K562 (cell line): Measurements from ENCODE around the gene GART. TPM values are rescaled to one million over a fixed set of nuclear protein-coding genes. Genes with fewer than 3 reads are reported as not detected.
A peak's percentile ranks its signal among the peaks of the same experiment; 100 is the strongest.

Experiments
- ARNT ChIP-seq, 2 experiments: fragments of 450-650 bp; IDR thresholded peaks; 2 replicates each; pipeline ENCODE4 v1.6.1; 2016; ENCODE audit warnings: mild to moderate bottlenecking in 1 of 2
- CHD2 ChIP-seq: IDR thresholded peaks from 2 replicates; pipeline ENCODE4 v1.6.1; 2011; ENCODE audit warnings: low read depth, low read length
- EGR1 ChIP-seq: fragments of 450-650 bp; conservative IDR thresholded peaks from 2 replicates; pipeline ENCODE4 v1.6.1; 2017; ENCODE audit warnings: mild to moderate bottlenecking
- EWSR1 ChIP-seq: fragments of 450-650 bp; IDR thresholded peaks from 2 replicates; pipeline ENCODE4 v1.6.1; 2018; ENCODE audit warnings: borderline replicate concordance, mild to moderate bottlenecking, low read depth, moderate library complexity; ENCODE audit not compliant: partially characterized antibody
- FIP1L1 ChIP-seq: fragments of 200-400 bp; formaldehyde crosslinking; IDR thresholded peaks from 2 replicates; pipeline ENCODE4 v1.6.1; 2018; ENCODE audit warnings: mild to moderate bottlenecking, low read depth, low read length; ENCODE audit not compliant: poor library complexity, severe bottlenecking
- FOXM1 ChIP-seq, 2 experiments: fragments of 450-650 bp in 1 of 2; sonication (generic) in 1 of 2; formaldehyde crosslinking in 1 of 2; IDR thresholded peaks; 2 replicates each; pipeline versions ENCODE4 v1.6.1 to v1.9.0; 2017 to 2022; ENCODE audit warnings: low read depth in 2 of 2, mild to moderate bottlenecking in 2 of 2, missing genetic modification reagents in 1 of 2, moderate library complexity in 1 of 2
- MAFG ChIP-seq: fragments of 450-650 bp; conservative IDR thresholded peaks from 2 replicates; pipeline ENCODE4 v1.6.1; 2016; ENCODE audit warnings: missing genetic modification characterization, missing compliant biosample characterization
- MEIS2 ChIP-seq: fragments of 450-650 bp; IDR thresholded peaks from 2 replicates; pipeline ENCODE4 v1.6.1; 2014; ENCODE audit warnings: mild to moderate bottlenecking; ENCODE audit not compliant: partially characterized antibody
- MLLT1 ChIP-seq, 2 experiments: fragments of 450-650 bp; IDR thresholded peaks; 2 replicates each; pipeline ENCODE4 v1.6.1; 2016
- NELFE ChIP-seq: IDR thresholded peaks from 2 replicates; pipeline ENCODE4 v1.6.1; 2011; ENCODE audit warnings: mild to moderate bottlenecking; ENCODE audit not compliant: insufficient read depth, insufficient read length
- NR2F6 ChIP-seq: fragments of 450-650 bp; formaldehyde crosslinking; IDR thresholded peaks from 2 replicates; pipeline ENCODE4 v1.4.0; 2020; ENCODE audit warnings: mild to moderate bottlenecking
- NRF1 ChIP-seq, 2 experiments: fragments of 450-650 bp; IDR thresholded peaks in 1 of 2; conservative IDR thresholded peaks in 1 of 2; 2 replicates each; pipeline ENCODE4 v1.6.1; 2014; ENCODE audit warnings: mild to moderate bottlenecking in 2 of 2
- SMARCE1 ChIP-seq: fragments of 450-650 bp; IDR thresholded peaks from 2 replicates; pipeline ENCODE4 v1.7.1; 2016; ENCODE audit warnings: mild to moderate bottlenecking
- SP2 ChIP-seq: IDR thresholded peaks from 2 replicates; pipeline ENCODE4 v1.6.1; 2011; ENCODE audit warnings: mild to moderate bottlenecking, low read depth, low read length, moderate library complexity; ENCODE audit not compliant: poor library complexity, severe bottlenecking; ENCODE audit errors: extremely low read depth
- SRSF3 ChIP-seq: fragments of 200-400 bp; formaldehyde crosslinking; IDR thresholded peaks from 2 replicates; pipeline ENCODE4 v1.6.1; 2016; ENCODE audit warnings: mild to moderate bottlenecking, low read length, moderate library complexity; ENCODE audit not compliant: insufficient read depth
- SRSF9 ChIP-seq: fragments of 200-400 bp; formaldehyde crosslinking; IDR thresholded peaks from 2 replicates; pipeline ENCODE4 v1.6.1; 2017; ENCODE audit warnings: low read depth, low read length, borderline replicate concordance
- ZNF253 ChIP-seq: fragments of 250-450 bp; sonication (Bioruptor Pico); conservative IDR thresholded peaks from 2 replicates; pipeline ENCODE4 v1.6.1; 2021; ENCODE audit warnings: mild to moderate bottlenecking
- ZNF740 ChIP-seq, 3 experiments: fragments of 200-800 bp in 1 of 3; sonication (Bioruptor generic) in 1 of 3; sonication (generic) in 1 of 3; formaldehyde crosslinking in 1 of 3; IDR thresholded peaks; 2 replicates each; pipeline versions ENCODE4 v1.6.1 to v1.8.0; 2016 to 2022; ENCODE audit warnings: mild to moderate bottlenecking in 2 of 3, missing compliant biosample characterization in 2 of 3, missing genetic modification characterization in 2 of 3, missing genetic modification reagents in 1 of 3
- polyA plus RNA-seq, 8 experiments: library from polyadenylated mRNA; depleted of rRNA in 4 of 8; stranded (reverse) in 5 of 8; unstranded in 3 of 8; fragments of >200 nt; fragmentation: Nextera tagmentation in 2 of 8; fragmentation: Illumina TruSeq in 1 of 8; extraction: Ambion mirVana in 2 of 8; extraction: Trizol in 1 of 8; gene quantifications; 2 replicates each; pipeline versions ENCODE4 v1.2.1 to v1.2.3, GENCODE V29; 2011 to 2014; ENCODE audit warnings: inconsistent platforms in 1 of 8, missing spikeins in 1 of 8
- total RNA-seq, 7 experiments: library from RNA; depleted of rRNA in 6 of 7; stranded (reverse); fragments of >200 nt in 6 of 7; fragmentation: Illumina TruSeq in 2 of 7; extraction: Trizol in 2 of 7; gene quantifications; 2 replicates each; pipeline versions ENCODE4 v1.2.1 to v1.2.3, GENCODE V29; 2011 to 2021; ENCODE audit warnings: low replicate concordance in 1 of 7
- TF ChIP-seq, protein P1 (sequence below): sonication (generic); formaldehyde crosslinking; IDR thresholded peaks from 2 replicates; pipeline ENCODE4 v1.8.1; 2023; ENCODE audit warnings: missing genetic modification reagents, mild to moderate bottlenecking, borderline replicate concordance

The GART gene
- total and polyA plus RNA-seq, 9 of the 15 experiments (the other 6 are each of a cell fraction or from before 2014, with no cell fraction given): 141 to 429 (median 349) TPM

- TF ChIP-seq MAFG (tag) (0 out of 2 replicates have a peak, but pooled peaks have one; percentile 16), FOXM1 (IDR thresholded peaks at IDR 0.05; ENCODE audit: low read depth) (peak; percentile 48), FOXM1 (CRISPR knock-in tag; IDR thresholded peaks at IDR 0.05; ENCODE audit: low read depth) (no peak; the same call in 1 of the 2 replicates), MEIS2 (peak; percentile 66), ZNF740 (CRISPR knock-in tag; IDR thresholded peaks at IDR 0.05) (peak; percentile 93), ZNF740 (tag; IDR thresholded peaks at IDR 0.05) (peak in 1 of 2 experiments; percentile 100; a peak in 2 of 4 replicates), NRF1 (conservative IDR thresholded peaks at IDR 0.05 in 1 of 2, IDR thresholded peaks at IDR 0.05 in 1 of 2) (peak; percentile 90 to 92), NR2F6 (CRISPR knock-in tag) (no peak), SRSF3 (no peak), FIP1L1 (no peak), EWSR1 (no peak), SMARCE1 (0 out of 2 replicates have a peak, but pooled peaks have one; percentile 39), CHD2 (peak; percentile 55; the same call in 1 of the 2 replicates), NELFE (peak; percentile 16), SRSF9 (no peak), SP2 (peak; percentile 44), ZNF253 (0 out of 2 replicates have a peak, but pooled peaks have one; percentile 63), ARNT (IDR thresholded peaks at IDR 0.05) (peak; percentile 72; a peak in 3 of 4 replicates), MLLT1 (IDR thresholded peaks at IDR 0.05) (peak in 1 of 2 experiments; percentile 73; a peak in 2 of 4 replicates), EGR1 (peak; percentile 48; the same call in 1 of the 2 replicates)
- TF ChIP-seq, protein P1, sequence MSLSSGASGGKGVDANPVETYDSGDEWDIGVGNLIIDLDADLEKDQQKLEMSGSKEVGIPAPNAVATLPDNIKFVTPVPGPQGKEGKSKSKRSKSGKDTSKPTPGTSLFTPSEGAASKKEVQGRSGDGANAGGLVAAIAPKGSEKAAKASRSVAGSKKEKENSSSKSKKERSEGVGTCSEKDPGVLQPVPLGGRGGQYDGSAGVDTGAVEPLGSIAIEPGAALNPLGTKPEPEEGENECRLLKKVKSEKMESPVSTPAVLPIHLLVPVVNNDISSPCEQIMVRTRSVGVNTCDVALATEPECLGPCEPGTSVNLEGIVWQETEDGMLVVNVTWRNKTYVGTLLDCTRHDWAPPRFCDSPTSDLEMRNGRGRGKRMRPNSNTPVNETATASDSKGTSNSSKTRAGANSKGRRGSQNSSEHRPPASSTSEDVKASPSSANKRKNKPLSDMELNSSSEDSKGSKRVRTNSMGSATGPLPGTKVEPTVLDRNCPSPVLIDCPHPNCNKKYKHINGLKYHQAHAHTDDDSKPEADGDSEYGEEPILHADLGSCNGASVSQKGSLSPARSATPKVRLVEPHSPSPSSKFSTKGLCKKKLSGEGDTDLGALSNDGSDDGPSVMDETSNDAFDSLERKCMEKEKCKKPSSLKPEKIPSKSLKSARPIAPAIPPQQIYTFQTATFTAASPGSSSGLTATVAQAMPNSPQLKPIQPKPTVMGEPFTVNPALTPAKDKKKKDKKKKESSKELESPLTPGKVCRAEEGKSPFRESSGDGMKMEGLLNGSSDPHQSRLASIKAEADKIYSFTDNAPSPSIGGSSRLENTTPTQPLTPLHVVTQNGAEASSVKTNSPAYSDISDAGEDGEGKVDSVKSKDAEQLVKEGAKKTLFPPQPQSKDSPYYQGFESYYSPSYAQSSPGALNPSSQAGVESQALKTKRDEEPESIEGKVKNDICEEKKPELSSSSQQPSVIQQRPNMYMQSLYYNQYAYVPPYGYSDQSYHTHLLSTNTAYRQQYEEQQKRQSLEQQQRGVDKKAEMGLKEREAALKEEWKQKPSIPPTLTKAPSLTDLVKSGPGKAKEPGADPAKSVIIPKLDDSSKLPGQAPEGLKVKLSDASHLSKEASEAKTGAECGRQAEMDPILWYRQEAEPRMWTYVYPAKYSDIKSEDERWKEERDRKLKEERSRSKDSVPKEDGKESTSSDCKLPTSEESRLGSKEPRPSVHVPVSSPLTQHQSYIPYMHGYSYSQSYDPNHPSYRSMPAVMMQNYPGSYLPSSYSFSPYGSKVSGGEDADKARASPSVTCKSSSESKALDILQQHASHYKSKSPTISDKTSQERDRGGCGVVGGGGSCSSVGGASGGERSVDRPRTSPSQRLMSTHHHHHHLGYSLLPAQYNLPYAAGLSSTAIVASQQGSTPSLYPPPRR (CRISPR knock-in tag): no peak
Observed at GRCh38 chr21:33542640-33543504, 955 bp upstream of the GART start, which contains the start of gene SON (continued).
